HuH-7 (cell line): ENCODE results near the gene NRG3.
A peak's percentile ranks its signal among the peaks of the same experiment; 100 is the strongest.
"Not testable (repeated sequence)": the region's sequence is repeated elsewhere in the genome, so short reads cannot be mapped to it uniquely, and the experiment has no call there.

Experiments used
- DNase-seq: peaks from one replicate; pipeline ENCODE4 v3.0.0; 2011; ENCODE audit warnings: low spot score

The NRG3 gene

DNA sequence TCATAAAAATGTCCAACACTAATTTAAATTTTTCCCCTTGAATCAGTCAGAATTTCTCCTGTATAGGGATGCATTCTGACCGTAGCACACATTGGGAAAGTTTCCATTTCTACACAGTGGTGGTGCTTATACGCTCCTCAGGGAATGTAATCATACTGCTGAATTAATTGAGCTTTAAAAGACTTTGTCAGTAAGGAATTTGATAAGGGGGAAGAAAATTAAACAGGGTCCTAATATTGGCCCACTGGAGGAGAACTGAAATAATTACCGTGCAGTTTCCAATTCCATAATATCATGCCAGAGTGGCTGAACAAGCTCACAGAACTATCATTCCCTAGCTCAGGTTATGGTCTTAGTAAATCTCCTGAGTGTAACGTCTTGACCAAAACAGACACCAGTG lies 1041.9 kb downstream of the NRG3 start:
- DNase-seq = no peak

DNA sequence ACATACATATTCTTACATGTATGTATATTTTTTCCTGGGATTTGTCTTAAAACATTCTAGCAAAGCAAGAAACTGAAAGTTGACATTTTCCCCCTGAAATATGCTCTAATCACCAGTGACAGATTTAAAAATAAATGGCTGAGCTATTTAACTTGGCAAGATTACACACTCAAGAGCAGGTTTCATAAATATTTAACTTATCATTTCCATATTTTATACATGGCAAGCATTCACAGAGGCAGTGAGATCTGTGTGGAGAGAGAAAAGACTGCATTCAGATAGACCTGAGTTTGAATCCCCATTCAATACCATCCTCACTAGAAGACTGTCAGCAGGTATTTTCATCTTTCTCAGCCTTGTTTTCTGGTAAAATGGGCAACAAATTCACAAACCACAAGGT lies 1043.0 kb downstream of the NRG3 start:
- DNase-seq = no peak

DNA sequence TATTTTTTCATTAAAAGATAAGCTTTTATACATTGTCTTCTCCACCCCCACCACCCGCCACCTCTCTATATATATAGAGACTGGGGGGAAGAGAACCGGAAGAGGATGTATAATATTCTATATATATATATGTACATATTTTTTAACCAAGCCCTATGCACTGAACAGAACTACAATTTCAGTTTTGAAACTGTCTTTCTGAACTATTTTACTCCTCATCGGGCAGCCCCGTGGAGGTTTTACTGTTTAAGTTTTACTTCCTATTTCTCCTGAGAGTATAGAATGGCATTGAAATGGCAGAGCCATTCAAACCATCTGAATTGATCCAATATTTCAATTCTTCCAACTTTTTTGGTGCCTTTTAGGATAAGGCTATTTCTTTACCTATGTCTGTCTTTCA lies 1047.1 kb downstream of the NRG3 start:
- DNase-seq = no peak

DNA sequence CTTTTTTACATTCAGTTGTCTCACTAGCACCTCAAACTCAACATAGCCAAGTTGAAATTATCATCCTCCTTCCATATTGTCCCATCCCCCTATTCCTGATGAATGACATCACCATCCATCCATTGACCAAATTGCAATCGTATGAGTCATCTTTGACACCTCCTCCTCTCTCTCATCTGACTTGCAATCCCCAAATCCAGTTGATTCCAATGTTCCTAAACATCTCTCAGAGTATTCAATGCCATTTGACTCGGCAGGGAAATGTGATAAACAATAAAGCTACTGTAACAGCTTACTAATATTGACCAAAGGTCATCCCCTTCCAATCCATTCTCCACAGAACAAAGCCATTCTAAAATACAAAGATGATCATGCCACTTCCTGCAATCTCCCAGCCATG lies 1047.8 kb downstream of the NRG3 start:
- DNase-seq = no peak

DNA sequence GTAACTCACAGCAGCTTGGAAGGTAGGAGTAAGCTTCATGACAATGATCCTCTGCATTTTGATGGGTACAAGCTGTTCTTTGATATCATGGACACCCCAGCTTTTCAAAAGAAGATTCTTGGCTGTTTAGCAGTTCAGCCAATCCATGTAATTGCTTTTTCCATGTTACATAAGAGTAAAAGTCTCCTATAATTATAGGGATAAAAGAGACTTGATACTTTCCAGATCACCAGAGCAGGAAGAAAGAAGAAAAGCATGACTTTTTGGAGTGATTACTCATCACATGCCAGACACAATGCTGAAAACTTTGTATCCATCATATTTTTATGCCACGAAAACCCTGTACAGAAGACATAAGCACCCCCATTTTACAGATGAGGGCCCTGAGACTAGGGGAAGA lies 1049.7 kb downstream of the NRG3 start:
- no peak for DNase-seq

DNA sequence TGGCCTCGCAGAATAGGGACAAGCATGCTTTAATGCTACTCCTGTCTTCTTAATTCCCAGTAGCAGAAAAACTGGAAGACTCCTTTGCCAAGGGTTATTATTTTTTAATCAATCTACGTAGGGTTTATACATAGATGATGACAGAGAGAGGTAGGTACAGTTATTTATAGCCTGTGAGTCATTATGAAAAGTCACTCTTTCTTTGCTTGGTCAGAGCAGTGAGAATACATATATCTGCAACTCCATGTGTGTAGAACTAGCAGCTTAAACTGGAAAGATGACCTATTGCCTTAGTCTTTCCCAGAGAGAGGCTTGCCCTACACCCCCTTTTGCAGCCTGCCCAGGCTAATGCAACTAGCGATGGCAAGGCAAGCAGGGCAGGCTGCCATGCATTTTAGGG lies 1050.6 kb downstream of the NRG3 start:
- DNase-seq = no peak

DNA sequence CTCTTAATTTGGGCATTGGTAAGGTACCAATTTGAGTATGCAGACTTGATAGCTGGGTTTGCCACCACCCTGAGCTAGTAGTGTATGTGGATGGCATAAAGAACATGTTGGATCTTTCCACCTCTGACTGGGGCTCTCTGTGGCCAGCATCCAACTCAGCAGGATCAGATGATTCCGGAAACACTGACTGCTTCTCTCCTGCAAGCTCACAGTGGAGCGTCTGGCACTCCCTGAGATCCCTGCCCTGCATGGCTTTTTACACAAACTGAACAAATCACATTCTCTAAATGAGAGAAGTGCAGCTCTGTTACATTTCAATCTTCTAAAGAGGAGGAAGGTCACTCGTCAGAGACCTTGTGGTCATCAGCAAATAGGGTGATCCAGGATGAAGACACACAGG lies 1057.5 kb downstream of the NRG3 start:
- no peak for DNase-seq

DNA sequence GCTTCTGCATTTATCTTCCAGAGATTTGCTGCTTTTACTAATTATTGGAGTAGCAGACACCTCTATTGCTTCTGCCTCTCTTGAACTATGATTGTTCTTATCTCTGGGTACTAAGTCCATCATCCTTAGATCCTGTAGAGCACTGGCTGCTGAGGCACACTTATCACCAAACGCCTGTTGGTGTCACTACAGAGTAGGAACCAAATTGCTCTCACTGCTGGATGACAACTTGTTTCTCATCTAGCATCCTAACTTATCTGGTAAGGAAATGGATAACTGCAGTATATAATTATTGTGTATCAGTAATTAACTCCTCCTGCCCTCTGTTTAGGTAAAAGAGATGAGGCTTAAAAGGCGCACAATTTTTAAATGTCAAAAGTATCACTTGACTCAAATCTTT lies 1059.4 kb downstream of the NRG3 start:
- peak; percentile 4 for DNase-seq

DNA sequence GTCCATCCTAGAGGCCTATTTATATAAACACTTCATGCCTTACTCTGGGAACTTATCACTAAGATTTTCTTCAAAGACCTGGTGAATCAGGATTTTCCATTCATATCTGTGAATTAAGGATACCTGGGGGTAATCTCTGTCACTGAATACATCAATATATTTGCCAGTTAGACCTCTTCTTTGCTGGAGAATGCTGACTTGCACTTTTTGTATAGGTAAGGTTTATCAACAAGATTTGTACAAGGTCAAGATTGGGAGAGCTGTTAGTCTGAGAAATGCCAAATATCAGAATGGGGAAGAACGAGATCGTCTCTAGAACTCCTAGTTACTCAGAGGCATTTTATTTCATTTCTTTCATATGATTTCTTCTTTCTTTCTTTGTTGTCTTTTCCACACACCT lies 1060.0 kb downstream of the NRG3 start:
- no peak for DNase-seq

DNA sequence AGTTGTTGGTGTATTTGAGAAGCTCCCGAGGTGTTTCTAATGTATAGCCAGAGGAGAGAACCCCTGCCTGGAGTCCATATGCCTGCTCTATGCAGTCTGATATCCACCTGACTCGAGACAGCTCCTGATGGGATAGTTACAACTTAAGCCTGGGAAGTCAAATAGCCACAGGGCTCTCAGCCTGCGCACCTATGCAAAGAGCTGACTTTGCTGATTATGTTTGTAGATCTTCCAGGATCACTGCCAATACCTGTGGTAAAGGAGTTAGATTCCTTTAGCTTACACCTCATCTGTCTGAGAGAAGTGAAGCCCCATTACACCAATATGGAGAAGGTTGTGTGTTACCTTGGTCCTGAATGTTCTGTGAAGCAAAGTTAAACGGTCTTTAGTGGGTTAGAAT lies 1063.3 kb downstream of the NRG3 start:
- no peak for DNase-seq

DNA sequence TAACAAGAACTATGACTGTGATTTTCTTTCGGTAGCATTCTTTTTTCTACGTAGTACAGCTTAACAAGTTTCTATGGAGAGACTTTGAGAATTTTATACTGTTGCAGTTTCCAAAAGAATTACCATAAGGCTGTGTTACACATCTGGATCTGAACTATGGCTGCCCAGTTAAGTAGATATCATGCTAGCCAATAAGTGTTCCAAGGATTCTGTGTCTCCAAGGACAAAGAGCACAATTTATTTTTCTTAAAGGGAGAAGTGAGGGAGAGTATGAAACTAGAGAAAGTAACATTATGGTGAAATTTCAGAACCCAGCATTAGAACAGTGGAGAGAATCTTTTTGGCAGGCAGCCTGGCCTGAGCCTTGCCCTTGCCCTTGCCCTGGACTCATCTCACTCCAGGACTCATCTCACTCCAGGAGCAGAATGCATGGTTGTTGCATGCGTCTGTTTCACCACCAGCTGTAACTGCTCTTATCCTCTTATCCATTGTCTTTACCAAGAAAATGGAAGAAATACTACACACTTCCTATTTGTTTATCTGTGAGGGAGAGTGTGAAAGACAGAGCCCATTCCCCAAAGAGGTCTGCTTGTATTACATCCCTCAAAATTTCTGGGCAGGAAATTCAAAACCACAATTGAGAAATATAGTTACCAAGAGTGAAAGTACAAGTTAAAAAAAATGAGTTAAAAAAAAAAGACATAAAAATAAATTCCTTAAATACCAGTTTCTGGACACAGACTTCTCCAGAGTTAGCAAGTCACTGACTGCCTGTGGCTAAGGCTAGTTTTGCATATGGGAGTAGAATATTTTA lies 1067.5 kb downstream of the NRG3 start:
- DNase-seq = no peak

DNA sequence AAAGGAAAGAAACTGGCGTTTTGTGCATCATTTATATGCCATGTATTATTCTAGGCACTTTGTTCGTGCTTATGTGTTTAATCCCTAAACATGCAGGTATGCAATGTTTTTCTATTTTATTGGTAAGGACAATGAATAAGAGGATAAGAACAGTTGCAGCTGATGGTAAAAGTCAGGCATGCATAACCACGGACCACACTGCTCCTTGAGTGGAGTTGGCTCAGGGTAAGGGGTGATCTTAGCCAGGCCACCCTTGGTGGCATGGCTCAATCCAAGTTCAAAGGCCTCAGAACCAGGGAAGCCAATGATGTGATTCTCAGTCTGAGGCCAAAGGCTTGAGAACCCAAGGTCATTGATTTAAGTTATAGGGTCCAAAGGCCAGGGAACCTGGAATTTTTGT lies 1068.1 kb downstream of the NRG3 start:
- no peak for DNase-seq

DNA sequence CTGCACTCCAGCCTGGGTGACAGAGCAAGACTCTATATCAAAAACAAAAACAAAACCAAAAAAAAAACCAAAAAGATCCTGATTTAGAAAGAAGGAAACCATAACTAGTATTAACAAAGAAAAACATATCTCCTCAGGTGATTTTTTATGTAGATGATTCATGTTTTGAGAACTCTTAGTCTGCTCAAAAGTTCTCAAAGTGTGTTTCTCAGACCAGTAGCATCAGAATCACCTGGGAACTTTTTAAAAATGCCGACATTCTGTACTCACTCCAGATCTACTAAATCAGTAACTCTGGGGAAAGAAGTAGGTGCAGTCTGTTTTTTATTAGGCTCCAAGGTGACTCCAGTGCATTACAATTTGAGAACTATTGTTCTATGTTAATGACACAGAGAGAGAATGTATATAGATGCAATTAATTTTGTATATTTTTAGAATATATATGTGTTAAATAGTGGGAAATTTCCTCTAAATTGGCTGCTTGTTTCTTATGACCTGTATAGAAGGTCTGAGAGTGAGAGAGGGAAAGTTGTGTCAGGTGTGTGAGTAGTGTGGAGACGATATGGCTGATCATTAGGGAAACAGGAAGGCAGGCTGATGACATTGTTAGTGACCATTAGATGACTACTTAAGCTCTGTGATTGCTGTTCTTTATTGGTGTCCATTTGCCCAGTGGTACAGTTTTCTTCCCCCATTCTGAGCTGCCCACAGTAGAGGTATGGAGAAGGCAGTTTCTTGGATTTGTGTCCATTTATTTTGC lies 1075.0 kb downstream of the NRG3 start:
- no peak for DNase-seq

DNA sequence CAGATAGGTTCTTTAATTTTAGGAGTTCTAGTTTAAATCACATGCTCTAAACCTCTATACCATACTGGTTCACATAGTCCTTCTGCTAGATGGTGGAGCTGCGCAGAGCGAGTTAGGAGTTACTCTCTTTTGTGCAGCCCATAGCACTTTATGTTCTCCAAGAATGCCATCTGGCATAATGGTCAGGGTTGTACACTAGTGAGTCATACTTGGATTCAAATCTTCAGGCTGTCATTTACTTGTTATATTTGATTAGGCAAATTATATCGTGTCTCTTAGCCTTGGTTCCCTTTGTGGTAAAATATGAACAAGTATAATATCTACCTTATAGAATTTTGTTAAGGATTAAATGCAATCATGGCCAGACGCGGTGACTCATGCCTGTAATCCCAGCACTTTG lies 1078.3 kb downstream of the NRG3 start:
- DNase-seq = no peak

DNA sequence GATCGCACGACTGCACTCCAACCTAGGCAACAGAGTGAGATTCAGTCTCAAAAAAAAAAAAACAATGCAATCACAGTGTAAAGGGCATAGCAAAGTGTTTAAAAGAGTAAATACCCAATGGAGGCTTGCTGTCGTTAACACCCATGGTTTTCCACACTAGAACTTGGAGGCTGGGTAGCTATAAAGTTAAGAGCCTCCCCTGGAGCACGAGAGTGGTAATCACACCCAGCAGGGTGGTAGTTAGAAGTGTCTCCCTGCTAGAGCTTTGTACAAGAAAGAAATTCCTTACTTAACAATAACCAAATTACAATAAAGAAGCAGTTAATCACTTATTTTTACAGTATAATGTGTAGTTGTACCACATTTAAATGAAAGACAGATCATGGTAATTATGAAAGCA lies 1078.9 kb downstream of the NRG3 start:
- no peak for DNase-seq

DNA sequence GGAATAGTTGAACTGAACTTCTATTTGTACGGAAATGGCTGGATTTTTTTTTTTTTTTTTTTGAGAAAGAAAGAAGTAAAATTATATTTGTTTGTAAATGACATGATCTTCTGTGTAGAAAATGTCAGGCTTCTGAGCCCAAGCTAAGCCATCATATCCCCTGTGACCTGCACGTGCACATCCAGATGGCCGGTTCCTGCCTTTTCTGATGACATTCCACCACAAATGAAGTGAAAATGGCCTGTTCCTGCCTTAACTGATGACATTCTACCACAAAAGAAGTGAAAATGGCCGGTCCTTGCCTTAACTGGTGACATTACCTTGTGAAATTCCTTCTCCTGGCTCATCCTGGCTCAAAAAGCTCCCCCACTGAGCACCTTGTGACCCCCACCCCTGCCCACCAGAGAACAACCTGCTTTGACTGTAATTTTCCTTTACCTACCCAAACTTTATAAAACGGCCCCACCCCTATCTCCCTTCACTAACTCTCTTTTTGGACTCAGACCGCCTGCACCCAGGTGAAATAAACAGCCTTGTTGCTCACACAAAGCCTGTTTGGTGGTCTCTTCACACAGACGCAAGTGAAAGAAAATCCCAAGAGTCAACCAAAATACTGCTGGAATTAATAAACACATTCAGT lies 1085.5 kb downstream of the NRG3 start:
- not testable (repeated sequence) for DNase-seq

DNA sequence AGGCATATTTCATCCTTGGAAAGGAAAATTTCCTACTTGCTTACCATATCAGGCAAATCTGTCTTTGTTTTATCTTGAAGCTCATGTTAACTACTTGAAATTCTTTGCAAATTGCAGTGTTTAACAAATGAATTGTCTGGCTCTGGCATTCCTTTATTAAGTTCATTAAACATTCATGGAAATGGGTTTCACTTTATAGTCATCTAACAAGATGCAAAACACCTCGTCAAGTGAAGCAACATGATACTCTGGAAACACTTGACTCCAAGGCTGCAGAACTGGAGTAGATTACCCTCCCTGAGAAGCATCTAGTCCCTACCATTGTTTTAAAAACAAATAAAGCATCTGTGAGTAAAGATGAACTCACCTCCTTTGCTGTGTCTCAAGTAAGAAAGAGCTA lies 1086.9 kb downstream of the NRG3 start:
- DNase-seq = no peak

DNA sequence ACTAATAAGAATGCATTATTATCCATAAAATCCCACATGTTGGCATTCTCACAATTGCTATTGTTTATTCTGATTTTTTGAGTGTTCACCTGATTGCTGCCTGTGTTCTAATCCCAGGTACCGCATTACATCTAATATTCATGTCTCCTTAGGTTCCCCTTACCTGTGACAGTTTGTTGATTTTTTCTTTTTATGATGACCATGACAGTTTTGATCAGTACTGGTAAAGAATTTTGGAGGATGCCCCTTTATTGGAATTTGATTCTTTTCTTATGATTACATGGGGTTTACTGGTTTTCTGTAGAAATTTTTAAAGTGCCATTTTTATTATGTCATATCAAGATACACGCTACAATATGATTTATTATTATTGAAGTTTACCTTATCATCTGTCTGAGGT lies 1091.1 kb downstream of the NRG3 start:
- no peak for DNase-seq

DNA sequence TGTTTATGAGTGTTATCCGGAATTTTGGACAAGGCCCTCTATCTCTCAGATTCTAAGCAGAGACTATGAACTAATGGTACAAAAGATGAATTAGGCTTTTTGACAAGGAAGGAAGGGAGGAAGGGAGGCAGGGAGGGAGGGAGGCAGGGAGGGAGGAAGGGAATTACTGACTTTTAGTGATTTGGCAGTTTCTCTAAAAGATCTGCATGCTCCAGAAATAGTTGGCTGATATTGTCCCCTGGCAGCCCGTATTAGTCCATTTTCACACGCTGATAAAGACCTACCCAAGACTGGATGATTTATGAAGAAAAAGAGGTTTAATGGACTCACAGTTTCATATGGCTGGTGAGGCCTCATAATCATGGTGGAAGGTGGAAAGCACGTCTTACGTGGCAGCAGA lies 1093.5 kb downstream of the NRG3 start:
- no peak for DNase-seq

DNA sequence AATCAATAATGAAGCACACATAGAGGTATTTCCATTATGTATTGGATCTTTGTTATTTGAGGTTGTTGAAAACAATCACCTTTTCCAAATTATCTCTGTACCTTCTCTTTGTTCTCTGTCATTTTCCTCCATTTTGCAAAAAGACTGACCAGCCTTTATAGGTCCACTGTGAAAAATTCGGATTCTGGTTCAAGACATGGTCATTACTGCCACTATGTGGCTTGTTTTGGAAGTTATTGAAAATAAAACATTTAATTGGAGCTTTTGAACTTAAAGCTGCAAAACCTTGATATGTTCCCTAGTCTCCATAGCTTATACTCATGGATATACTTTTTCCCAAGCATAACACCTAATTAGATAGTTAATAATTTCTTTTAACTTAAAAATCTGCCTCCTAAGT lies 1094.4 kb downstream of the NRG3 start:
- DNase-seq = no peak

DNA sequence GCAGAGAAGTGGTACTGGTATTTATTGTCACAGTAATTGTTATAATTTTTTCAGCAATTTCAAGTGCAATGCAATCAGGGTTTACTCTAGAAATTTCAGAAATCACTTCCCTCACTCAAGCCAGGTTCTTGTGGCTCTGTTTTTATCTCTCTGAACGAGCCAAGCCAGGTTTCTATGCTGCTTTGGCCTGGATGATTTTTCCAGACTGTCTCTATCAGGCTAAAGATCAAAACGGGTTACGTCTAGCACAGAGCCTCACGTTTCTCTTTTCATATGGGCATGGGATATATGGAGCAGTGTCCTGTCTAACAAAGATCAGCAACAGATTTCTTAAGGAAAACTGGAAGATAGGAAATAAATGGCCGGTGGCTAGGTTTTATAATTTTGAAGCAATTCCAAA lies 1105.3 kb downstream of the NRG3 start:
- DNase-seq = no peak

DNA sequence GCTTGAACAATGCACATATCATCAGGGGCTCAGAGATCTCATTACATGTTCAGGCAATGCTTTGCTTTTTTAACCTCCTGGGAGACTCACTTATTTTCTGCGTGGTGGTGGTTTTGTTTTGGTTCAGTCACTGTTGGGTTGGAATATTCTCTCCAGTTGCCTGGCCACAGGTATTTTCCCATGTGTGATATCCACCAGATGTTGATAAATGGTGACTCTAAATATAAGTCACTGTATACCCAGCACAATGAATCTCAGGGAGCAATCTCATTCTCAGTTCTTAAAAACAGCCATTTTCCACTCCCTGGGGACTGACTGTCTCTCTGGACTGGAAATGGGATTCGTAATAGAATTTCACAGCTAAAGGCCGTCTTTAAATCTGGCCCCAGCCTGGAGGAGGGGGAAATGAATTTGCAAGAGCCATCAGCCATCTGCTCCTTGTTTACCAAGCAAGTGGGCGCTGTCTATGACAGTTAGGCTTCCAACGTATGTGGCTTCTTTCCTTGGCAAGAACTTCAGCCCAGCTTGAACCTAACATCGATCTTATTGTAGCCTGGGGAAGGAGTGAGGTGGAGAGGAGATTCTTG lies 1106.2 kb downstream of the NRG3 start:
- DNase-seq = no peak

DNA sequence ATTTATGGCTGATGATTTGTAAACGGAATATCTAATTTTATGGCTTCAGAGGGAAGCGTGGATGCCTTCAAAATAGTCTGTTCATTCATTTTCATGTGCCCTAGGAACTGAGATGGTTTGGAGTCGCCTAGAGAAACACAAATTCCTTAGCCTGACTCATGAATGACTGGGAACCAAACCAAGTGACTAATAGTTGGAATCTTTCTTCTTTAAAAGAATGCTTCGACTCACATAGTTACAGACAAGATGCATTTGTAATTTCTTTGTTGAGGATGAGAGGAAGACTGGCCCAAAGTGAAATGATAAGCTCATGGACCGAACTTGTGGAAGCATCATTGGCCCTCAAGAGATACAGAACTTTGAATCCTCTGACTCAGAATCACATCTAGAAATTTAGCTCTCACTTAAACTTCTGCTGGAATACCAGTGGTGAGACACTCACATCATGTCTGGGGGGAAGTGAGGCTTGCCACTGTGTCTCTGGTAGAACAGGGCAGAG lies 1107.2 kb downstream of the NRG3 start:
- DNase-seq = no peak
